IPS-15b (cell line): ENCODE measurements around the gene KAT2B.

Experiments used
- H3K27me3 ChIP-seq: one replicate; pipeline ENCODE4 v1.6.1; 2013; ENCODE audit warnings: low read length; ENCODE audit not compliant: control insufficient read depth, insufficient read depth
- H3K36me3 ChIP-seq: one replicate; pipeline ENCODE4 v1.6.1; 2013; ENCODE audit warnings: low read length; ENCODE audit not compliant: control insufficient read depth, insufficient read depth
- H3K4me1 ChIP-seq: one replicate; pipeline ENCODE4 v1.6.1; 2013; ENCODE audit warnings: mild to moderate bottlenecking, low read length; ENCODE audit not compliant: control insufficient read depth, insufficient read depth
- H3K4me3 ChIP-seq: one replicate; pipeline ENCODE4 v1.5.1; 2013; ENCODE audit warnings: low read depth, low read length
- H3K9ac ChIP-seq: one replicate; pipeline ENCODE4 v1.6.1; 2013; ENCODE audit warnings: low read depth, mild to moderate bottlenecking, low read length
- H3K9me3 ChIP-seq: one replicate; pipeline ENCODE4 v1.6.1; 2013; ENCODE audit warnings: mild to moderate bottlenecking, low read length; ENCODE audit not compliant: control insufficient read depth, insufficient read depth

KAT2B gene

GRCh38 chr3:20069178-20069532 lies 28.9 kb downstream of the KAT2B start:
- Histone ChIP-seq H3K27me3 (peaks cover 27% of the 10 kb centered on the region), H3K4me1 (peaks cover 16% of the 10 kb centered on the region), H3K36me3 (no peaks in the 10 kb centered on the region), H3K9ac (no peak overlapping the region), H3K9me3 (no peaks in the 10 kb centered on the region), H3K4me3 (no peak overlapping the region)

DNA sequence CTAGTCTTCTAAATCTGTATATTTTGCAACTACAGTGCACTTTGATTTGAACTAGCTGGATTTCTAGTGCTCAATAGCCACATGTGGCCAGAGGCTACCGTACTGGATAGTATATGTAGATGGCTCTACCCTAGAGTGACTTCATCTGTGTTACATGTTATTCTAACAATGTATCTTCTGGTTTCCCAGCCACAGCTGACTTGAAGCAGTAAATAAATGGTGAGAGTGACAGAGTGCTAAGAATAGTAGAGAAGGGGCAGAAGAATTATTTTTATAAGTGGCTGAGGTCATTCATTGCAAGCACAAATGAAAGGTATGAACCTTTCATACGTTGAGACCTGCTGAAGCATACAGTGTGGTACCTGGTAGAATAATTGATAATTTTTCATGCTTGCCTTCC lies 30.9 kb downstream of the KAT2B start:
- H3K4me3 ChIP-seq, result no peak overlapping the region
- peaks cover 19% of the 10 kb centered on the region for H3K4me1 ChIP-seq
- no peak overlapping the region for H3K9ac ChIP-seq
- peaks cover 25% of the 10 kb centered on the region for H3K27me3 ChIP-seq
- H3K36me3 ChIP-seq, result no peaks in the 10 kb centered on the region
- no peaks in the 10 kb centered on the region for H3K9me3 ChIP-seq

GRCh38 chr3:20072422-20072821 lies 32.2 kb downstream of the KAT2B start:
- peaks cover 25% of the 10 kb centered on the region for H3K27me3 ChIP-seq
- no peak overlapping the region for H3K4me3 ChIP-seq
- no peak overlapping the region for H3K9ac ChIP-seq
- no peaks in the 10 kb centered on the region for H3K9me3 ChIP-seq
- H3K4me1 ChIP-seq, result peaks cover 22% of the 10 kb centered on the region
- H3K36me3 ChIP-seq, result no peaks in the 10 kb centered on the region

GRCh38 chr3:20073068-20073467 lies 32.8 kb downstream of the KAT2B start:
- H3K27me3 ChIP-seq, result peaks cover 24% of the 10 kb centered on the region
- no peaks in the 10 kb centered on the region for H3K9me3 ChIP-seq
- peaks cover 22% of the 10 kb centered on the region for H3K4me1 ChIP-seq
- H3K4me3 ChIP-seq, result no peak overlapping the region
- no peak overlapping the region for H3K9ac ChIP-seq
- no peaks in the 10 kb centered on the region for H3K36me3 ChIP-seq

DNA sequence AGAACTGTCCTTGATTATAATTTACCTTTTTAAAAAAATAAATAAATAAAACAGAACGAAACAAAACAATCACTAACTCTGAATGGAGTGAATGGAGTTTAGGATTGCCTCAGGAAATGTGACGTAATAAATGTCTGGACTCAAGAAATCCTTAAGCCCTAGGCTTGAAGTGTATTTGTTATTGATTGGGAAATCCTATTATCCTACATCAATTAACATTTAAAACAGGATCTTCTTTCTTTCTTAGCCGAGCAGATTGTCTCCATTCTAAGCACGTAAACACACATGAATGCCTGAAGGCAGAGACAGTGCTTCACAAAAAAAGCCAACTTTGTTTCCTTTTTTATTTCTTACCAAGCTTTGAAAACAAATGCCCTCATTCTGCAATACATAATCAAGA lies 33.4 kb downstream of the KAT2B start:
- Histone ChIP-seq H3K36me3 (no peaks in the 10 kb centered on the region), H3K27me3 (peaks cover 18% of the 10 kb centered on the region), H3K9me3 (no peaks in the 10 kb centered on the region), H3K4me3 (no peak overlapping the region), H3K9ac (no peak overlapping the region), H3K4me1 (peaks cover 22% of the 10 kb centered on the region)

DNA sequence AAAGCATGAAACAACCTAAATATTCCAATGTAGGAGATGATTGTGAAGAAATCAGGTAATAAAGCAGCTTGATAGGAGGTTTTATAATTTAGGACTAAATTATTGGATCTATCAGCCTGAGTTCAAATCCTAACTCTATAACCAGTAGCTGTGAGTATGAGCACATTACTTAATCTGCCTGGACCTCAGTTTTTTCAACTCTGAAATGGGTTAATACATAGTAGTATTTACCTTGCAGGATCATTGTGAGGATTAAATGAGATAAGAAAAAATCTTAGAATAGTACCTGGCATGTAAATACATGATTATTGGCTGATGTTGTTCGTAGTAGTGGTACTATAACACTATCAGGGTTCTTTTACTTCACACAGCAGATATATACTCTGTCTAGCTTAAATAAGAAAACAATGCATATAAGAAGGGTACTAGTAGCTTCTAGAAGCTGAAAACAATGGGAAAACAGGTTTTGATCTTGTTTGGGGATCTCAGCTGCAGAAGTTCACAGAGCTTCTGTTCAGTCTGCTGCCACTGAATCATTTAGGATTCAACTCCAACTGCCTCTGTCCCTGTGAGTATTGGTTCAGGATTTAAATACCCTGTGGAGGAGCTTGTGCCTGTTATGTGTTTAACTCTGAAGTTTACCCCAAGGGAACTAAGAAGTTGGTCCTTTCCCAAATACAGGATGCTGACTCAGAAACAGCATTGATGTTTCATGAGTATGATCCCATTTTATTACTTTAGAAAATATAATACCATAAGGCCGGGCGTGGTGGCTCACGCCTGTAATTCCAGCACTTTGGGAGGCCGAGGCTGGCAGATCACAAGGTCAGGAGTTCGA lies 34.2 kb downstream of the KAT2B start:
- Histone ChIP-seq H3K4me1 (peaks cover 22% of the 10 kb centered on the region), H3K36me3 (no peaks in the 10 kb centered on the region), H3K9ac (no peak overlapping the region), H3K4me3 (no peak overlapping the region), H3K9me3 (no peaks in the 10 kb centered on the region), H3K27me3 (peaks cover 16% of the 10 kb centered on the region)

- Histone ChIP-seq H3K9ac (no peak overlapping the region), H3K9me3 (no peaks in the 10 kb centered on the region), H3K4me1 (peaks cover 18% of the 10 kb centered on the region), H3K27me3 (peaks cover 11% of the 10 kb centered on the region), H3K4me3 (no peak overlapping the region), H3K36me3 (no peaks in the 10 kb centered on the region)
Observed at GRCh38 chr3:20075197-20075596, 35.0 kb downstream of the KAT2B start.

DNA sequence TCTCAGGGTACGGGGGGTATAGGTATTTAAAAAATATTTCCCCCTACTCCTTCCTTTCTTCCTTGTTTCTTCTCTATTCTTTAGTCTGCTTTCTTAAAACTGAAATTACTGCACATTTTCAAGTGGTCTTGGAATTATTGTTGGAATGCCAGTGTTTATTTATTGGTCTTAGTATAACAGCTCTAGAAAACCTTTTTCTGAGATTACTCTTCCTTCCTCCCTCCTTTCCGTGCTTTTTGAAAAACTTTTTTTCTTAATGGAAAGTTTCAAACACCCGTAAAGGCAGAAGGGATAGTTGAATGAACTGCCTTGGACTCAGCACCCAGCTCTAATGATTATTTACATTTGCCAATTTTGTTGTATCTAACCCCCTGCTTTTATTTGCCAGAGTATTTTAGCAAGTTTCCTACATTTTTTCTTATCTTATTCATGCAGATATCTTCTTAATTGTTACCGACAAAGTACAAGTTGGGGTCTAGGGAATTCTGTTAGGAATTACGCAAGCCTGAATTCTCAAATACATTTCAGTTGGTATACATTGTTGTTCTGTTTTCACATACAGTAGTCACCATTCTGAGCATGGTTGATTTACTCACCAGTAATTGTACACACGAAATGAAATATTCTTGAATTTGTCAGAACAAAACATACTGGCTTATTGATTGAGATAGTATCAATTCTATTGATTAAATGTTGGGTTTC lies 36.2 kb downstream of the KAT2B start:
- no peaks in the 10 kb centered on the region for H3K9me3 ChIP-seq
- no peaks in the 10 kb centered on the region for H3K36me3 ChIP-seq
- H3K27me3 ChIP-seq, result peaks cover 5% of the 10 kb centered on the region
- H3K9ac ChIP-seq, result no peak overlapping the region
- peaks cover 18% of the 10 kb centered on the region for H3K4me1 ChIP-seq
- no peak overlapping the region for H3K4me3 ChIP-seq

- H3K4me1 ChIP-seq, result peaks cover 18% of the 10 kb centered on the region
- no peaks in the 10 kb centered on the region for H3K9me3 ChIP-seq
- no peaks in the 10 kb centered on the region for H3K36me3 ChIP-seq
Observed at GRCh38 chr3:20077068-20077467, 36.8 kb downstream of the KAT2B start.

DNA sequence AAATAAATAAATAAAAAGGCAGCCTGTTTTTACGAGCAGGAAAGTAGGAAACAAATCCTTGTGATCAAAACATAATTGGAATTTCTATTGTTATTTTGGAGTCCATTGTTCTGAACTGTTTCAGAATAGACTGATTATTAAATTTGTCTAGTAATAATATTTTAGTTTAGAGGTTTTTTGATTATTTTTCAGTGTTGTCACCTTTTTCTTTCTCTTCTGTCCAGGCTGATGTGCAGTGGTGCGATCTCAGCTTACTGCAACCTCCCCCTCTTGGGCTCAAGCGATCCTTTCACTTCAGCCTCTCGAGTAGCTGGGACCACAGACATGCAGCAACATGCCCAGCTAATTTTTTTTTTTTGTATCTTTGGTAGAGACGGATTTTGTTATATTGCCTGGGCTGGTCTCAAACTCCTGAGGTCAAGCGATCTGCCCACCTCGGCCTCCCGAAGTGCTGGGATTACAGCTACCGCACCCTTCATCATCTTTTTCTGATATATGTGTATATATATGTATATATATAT lies 38.0 kb downstream of the KAT2B start:
- H3K36me3 ChIP-seq, result no peaks in the 10 kb centered on the region
- H3K9me3 ChIP-seq, result no peaks in the 10 kb centered on the region
- no peak overlapping the region for H3K4me3 ChIP-seq
- H3K4me1 ChIP-seq, result peaks cover 10% of the 10 kb centered on the region
- H3K9ac ChIP-seq, result no peak overlapping the region
- H3K27me3 ChIP-seq, result no peaks in the 10 kb centered on the region

More at GRCh38 chr3:20077068-20077467, 36.8 kb downstream of the KAT2B start:
- Histone ChIP-seq H3K4me3 (no peak overlapping the region), H3K27me3 (no peaks in the 10 kb centered on the region), H3K9ac (no peak overlapping the region)

GRCh38 chr3:20079621-20080020 lies 39.4 kb downstream of the KAT2B start:
- H3K36me3 ChIP-seq, result no peaks in the 10 kb centered on the region
- H3K9me3 ChIP-seq, result no peaks in the 10 kb centered on the region
- no peak overlapping the region for H3K9ac ChIP-seq
- H3K27me3 ChIP-seq, result no peaks in the 10 kb centered on the region
- H3K4me1 ChIP-seq, result peaks cover 3% of the 10 kb centered on the region
- no peak overlapping the region for H3K4me3 ChIP-seq
